Measurements from ENCODE around the gene DOK5. TPM values are rescaled to one million over a fixed set of nuclear protein-coding genes. Genes with fewer than 3 reads are reported as not detected.

The DOK5 gene
- total RNA-seq, 2 donors from 2014 or later, result 4.6 to 6.7 TPM

DNA sequence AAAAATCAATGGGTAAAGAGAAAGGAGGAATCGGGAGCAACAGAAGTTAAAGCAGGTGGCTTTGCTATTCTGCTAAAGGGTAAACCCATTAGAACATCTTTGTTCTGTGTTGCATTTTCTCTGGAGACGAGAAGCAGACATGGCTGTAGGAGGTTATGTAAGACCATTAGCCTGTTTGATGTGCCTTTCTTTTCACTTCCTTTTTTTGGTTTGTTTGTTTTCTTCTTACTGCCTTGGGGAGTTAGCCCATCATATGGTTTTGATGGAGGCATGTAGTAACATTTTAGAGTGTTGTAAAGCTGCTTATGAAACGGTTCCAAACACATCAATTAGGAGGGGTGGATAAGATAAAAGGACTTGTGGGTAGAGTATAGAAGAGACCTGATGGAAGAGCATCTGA lies 131.0 kb downstream of the DOK5 start:
- TF ChIP-seq, protein P1, sequence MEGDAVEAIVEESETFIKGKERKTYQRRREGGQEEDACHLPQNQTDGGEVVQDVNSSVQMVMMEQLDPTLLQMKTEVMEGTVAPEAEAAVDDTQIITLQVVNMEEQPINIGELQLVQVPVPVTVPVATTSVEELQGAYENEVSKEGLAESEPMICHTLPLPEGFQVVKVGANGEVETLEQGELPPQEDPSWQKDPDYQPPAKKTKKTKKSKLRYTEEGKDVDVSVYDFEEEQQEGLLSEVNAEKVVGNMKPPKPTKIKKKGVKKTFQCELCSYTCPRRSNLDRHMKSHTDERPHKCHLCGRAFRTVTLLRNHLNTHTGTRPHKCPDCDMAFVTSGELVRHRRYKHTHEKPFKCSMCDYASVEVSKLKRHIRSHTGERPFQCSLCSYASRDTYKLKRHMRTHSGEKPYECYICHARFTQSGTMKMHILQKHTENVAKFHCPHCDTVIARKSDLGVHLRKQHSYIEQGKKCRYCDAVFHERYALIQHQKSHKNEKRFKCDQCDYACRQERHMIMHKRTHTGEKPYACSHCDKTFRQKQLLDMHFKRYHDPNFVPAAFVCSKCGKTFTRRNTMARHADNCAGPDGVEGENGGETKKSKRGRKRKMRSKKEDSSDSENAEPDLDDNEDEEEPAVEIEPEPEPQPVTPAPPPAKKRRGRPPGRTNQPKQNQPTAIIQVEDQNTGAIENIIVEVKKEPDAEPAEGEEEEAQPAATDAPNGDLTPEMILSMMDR (conservative IDR thresholded peaks at IDR 0.05), result no peak
- Mint-ChIP-seq H3K36me3 (ENCODE audit: low read depth) (no peaks in the 10 kb centered on the region), H3K4me1 (no peaks in the 10 kb centered on the region), H3K9me3 (no peaks in the 10 kb centered on the region), H3K27ac (no peak overlapping the region), H3K4me3 (no peak overlapping the region), H3K27me3 (ENCODE audit: insufficient read depth) (no peaks in the 10 kb centered on the region)
- H3K4me1 ChIP-seq (ENCODE audit: control insufficient read depth, insufficient read depth, low read length), result no peaks in the 10 kb centered on the region
- H3K27me3 ChIP-seq (ENCODE audit: control insufficient read depth, insufficient read depth, low read length, poor library complexity, severe bottlenecking), result no peaks in the 10 kb centered on the region
- no peaks in the 10 kb centered on the region for H3K36me3 ChIP-seq (ENCODE audit: control insufficient read depth, insufficient read depth, low read length)
- 87 to 95% methylated on average over 2 to 3 of the region's 3 CpGs for WGBS, 2 experiments (ENCODE audit: insufficient coverage in 1 of 2, insufficient read length in 1 of 2)
- H3K9ac ChIP-seq (ENCODE audit: extremely low read depth, low read length, poor library complexity, severe bottlenecking), result no peak overlapping the region
- DNase-seq, result no peak
- H3K27ac ChIP-seq (ENCODE audit: low read depth, low read length), result no peak overlapping the region
- H3K4me3 ChIP-seq (ENCODE audit: low read length), result no peak overlapping the region
- no peaks in the 10 kb centered on the region for H3K9me3 ChIP-seq (ENCODE audit: control insufficient read depth, low read length)

DNA sequence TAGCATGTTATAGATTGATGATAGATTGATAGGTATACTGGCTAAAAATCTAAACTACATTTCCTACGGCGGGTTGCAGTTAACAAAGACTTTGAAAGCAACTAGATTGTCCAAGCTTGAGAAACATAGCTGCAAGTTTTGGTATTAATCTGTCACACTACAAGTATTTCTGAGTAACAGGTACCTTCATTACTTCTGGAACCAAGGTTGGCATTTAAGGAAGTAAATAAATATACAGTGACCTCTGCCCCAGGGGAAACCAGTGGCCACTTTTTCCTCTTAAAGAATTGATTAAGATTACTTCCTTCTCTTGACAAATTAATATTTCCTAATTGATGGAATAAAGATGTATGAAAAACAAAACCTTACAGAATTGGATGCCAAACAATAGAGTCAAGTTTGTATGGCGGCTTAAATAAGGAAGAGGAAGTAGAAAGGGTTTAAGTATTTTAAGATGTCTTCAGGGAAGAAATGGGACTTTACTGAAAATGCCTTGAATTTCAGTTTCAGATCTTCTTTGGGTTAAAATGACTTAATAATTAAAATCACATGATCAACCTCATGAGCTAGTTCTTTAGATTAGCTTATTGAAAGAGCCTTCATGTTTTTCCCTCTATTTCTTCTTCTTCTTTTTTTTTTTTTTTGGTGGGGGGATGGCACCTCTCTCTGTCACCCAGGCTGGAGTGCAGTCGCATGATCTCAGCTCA lies 132.8 kb downstream of the DOK5 start:
- Mint-ChIP-seq H3K4me3 (no peak overlapping the region), H3K27me3 (ENCODE audit: insufficient read depth) (no peaks in the 10 kb centered on the region), H3K36me3 (ENCODE audit: low read depth) (no peaks in the 10 kb centered on the region), H3K27ac (no peak overlapping the region), H3K9me3 (no peaks in the 10 kb centered on the region), H3K4me1 (no peaks in the 10 kb centered on the region)
- 96 to 97% methylated on average over 4 of the region's 4 CpGs for WGBS, 2 experiments (ENCODE audit: insufficient coverage in 1 of 2, insufficient read length in 1 of 2)
- Histone ChIP-seq H3K9ac (ENCODE audit: extremely low read depth, low read length, poor library complexity, severe bottlenecking) (no peak overlapping the region), H3K9me3 (ENCODE audit: control insufficient read depth, low read length) (no peaks in the 10 kb centered on the region), H3K27ac (ENCODE audit: low read depth, low read length) (no peak overlapping the region), H3K4me3 (ENCODE audit: low read length) (no peak overlapping the region), H3K27me3 (ENCODE audit: control insufficient read depth, insufficient read depth, low read length, poor library complexity, severe bottlenecking) (no peaks in the 10 kb centered on the region), H3K36me3 (ENCODE audit: control insufficient read depth, insufficient read depth, low read length) (no peaks in the 10 kb centered on the region), H3K4me1 (ENCODE audit: control insufficient read depth, insufficient read depth, low read length) (no peaks in the 10 kb centered on the region)
- TF ChIP-seq, protein P1 (conservative IDR thresholded peaks at IDR 0.05), result no peak
- no peak for DNase-seq

GRCh38 chr20:54608943-54609342 lies 133.6 kb downstream of the DOK5 start:
- H3K36me3 Mint-ChIP-seq (ENCODE audit: low read depth), result no peaks in the 10 kb centered on the region
- Histone ChIP-seq H3K4me1 (ENCODE audit: control insufficient read depth, insufficient read depth, low read length) (no peaks in the 10 kb centered on the region), H3K27ac (ENCODE audit: low read depth, low read length) (no peak overlapping the region), H3K36me3 (ENCODE audit: control insufficient read depth, insufficient read depth, low read length) (no peaks in the 10 kb centered on the region), H3K27me3 (ENCODE audit: control insufficient read depth, insufficient read depth, low read length, poor library complexity, severe bottlenecking) (no peaks in the 10 kb centered on the region), H3K9me3 (ENCODE audit: control insufficient read depth, low read length) (no peaks in the 10 kb centered on the region), H3K9ac (ENCODE audit: extremely low read depth, low read length, poor library complexity, severe bottlenecking) (no peak overlapping the region), H3K4me3 (ENCODE audit: low read length) (no peak overlapping the region)
- DNase-seq, result no peak
- H3K4me3 Mint-ChIP-seq, result no peak overlapping the region
- H3K27ac Mint-ChIP-seq, result no peak overlapping the region
- H3K27me3 Mint-ChIP-seq (ENCODE audit: insufficient read depth), result no peaks in the 10 kb centered on the region
- 96 to 100% methylated on average over 3 to 4 of the region's 5 CpGs for WGBS, 2 experiments (ENCODE audit: insufficient coverage in 1 of 2, insufficient read length in 1 of 2)
- H3K4me1 Mint-ChIP-seq, result no peaks in the 10 kb centered on the region
- TF ChIP-seq, protein P1 (conservative IDR thresholded peaks at IDR 0.05), result no peak
- no peaks in the 10 kb centered on the region for H3K9me3 Mint-ChIP-seq

Data from endodermal cell (in vitro differentiated cells).